Mesendoderm (in vitro differentiated cells): ENCODE measurements around the gene NRXN3.

ENCODE experiments used
- DNase-seq: peaks from one replicate; pipeline ENCODE4 v3.0.0; 2013
- H2AK5ac ChIP-seq: 2 replicates; pipeline ENCODE4 v1.6.1; 2013; ENCODE audit warnings: low read length, inconsistent platforms
- H2BK120ac ChIP-seq: 2 replicates; pipeline ENCODE4 v1.6.1; 2013; ENCODE audit warnings: low read depth, mild to moderate bottlenecking, low read length, moderate library complexity, mixed read lengths
- H2BK15ac ChIP-seq: replicated peaks from 2 replicates; pipeline ENCODE4 v1.6.1; 2013; ENCODE audit warnings: low read depth, mild to moderate bottlenecking, moderate library complexity
- H2BK5ac ChIP-seq: 2 replicates; pipeline ENCODE4 v1.6.1; 2013; ENCODE audit warnings: low read length, inconsistent platforms
- H3K18ac ChIP-seq: 2 replicates; pipeline ENCODE4 v1.6.1; 2013; ENCODE audit warnings: mild to moderate bottlenecking, low read length, mixed read lengths
- H3K23ac ChIP-seq: one replicate; pipeline ENCODE4 v1.6.1; 2013; ENCODE audit warnings: low read length
- H3K27ac ChIP-seq: 2 replicates; pipeline ENCODE4 v1.5.1; 2013; ENCODE audit warnings: low read depth, mild to moderate bottlenecking, inconsistent platforms, low read length, moderate library complexity
- H3K27me3 ChIP-seq: 2 replicates; pipeline ENCODE4 v1.6.1; 2013; ENCODE audit warnings: low read length, control low read depth, mild to moderate bottlenecking, inconsistent platforms; ENCODE audit not compliant: insufficient read depth, poor library complexity
- H3K36me3 ChIP-seq: 2 replicates; pipeline ENCODE4 v1.6.1; 2013; ENCODE audit warnings: low read length, inconsistent platforms; ENCODE audit not compliant: control insufficient read depth, insufficient read depth
- H3K4ac ChIP-seq: one replicate; pipeline ENCODE4 v1.6.1; 2013; ENCODE audit warnings: low read depth, mild to moderate bottlenecking, low read length, moderate library complexity
- H3K4me1 ChIP-seq: 2 replicates; pipeline ENCODE4 v1.6.1; 2013; ENCODE audit warnings: low read depth, low read length, inconsistent platforms; ENCODE audit not compliant: control insufficient read depth
- H3K4me2 ChIP-seq: 2 replicates; pipeline ENCODE4 v1.6.1; 2013; ENCODE audit warnings: low read length
- H3K4me3 ChIP-seq: 2 replicates; pipeline ENCODE4 v1.5.1; 2013; ENCODE audit warnings: mild to moderate bottlenecking, low read length
- H3K56ac ChIP-seq: one replicate; pipeline ENCODE4 v1.6.1; 2013; ENCODE audit warnings: low read length
- H3K79me1 ChIP-seq: 2 replicates; pipeline ENCODE4 v1.6.1; 2013; ENCODE audit warnings: low read length, inconsistent platforms
- H3K79me2 ChIP-seq: 2 replicates; pipeline ENCODE4 v1.6.1; 2013; ENCODE audit warnings: mild to moderate bottlenecking, low read length; ENCODE audit not compliant: control insufficient read depth, insufficient read depth
- H3K9ac ChIP-seq: 2 replicates; pipeline ENCODE4 v1.6.1; 2013; ENCODE audit warnings: low read length, inconsistent platforms
- H4K5ac ChIP-seq: one replicate; pipeline ENCODE4 v1.6.1; 2013; ENCODE audit warnings: low read length
- H4K8ac ChIP-seq: one replicate; pipeline ENCODE4 v1.6.1; 2013; ENCODE audit warnings: low read depth, mild to moderate bottlenecking, control low read depth, low read length, moderate library complexity
- WGBS: extraction: QIAGEN DNeasy Blood & Tissue Kit; methylation state at CpG from one replicate; pipeline ENCODE4 v1.1.7; 2013; ENCODE audit warnings: low lambda C conversion rate, missing lambda C conversion rate; ENCODE audit not compliant: insufficient coverage; ENCODE audit errors: extremely low coverage; 5-methylcytosine and 5-hydroxymethylcytosine counted together

NRXN3 gene

DNA sequence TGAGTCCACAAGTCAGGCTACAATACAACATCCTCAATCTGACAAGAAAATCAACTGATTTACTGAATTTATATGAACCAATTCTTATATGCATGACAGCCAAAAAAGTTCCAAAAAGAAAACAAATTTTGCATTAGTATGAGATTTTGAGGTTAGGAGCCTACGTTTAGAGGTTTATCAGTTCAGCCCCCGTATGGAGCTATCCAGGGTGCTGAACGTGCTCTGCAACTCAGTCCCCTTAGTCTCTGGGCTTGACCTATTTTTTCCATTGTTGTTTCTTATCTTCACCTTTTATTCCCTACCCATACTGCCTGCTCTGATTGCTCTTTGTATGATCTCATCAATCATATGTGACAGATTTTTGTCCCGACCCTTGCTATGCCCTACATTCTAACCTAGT is 693.0 kb downstream of the NRXN3 start:
- Histone ChIP-seq H3K4ac (no peak overlapping the region), H3K4me1 (no peaks in the 10 kb centered on the region), H3K4me3 (no peak overlapping the region), H3K56ac (no peak overlapping the region), H3K36me3 (no peaks in the 10 kb centered on the region), H2BK120ac (no peak overlapping the region), H4K8ac (no peak overlapping the region), H3K9ac (no peak overlapping the region), H3K23ac (no peak overlapping the region), H3K4me2 (no peak overlapping the region), H2BK5ac (no peak overlapping the region), H3K18ac (no peak overlapping the region), H2AK5ac (no peak overlapping the region), H4K5ac (no peak overlapping the region), H3K27me3 (no peaks in the 10 kb centered on the region), H3K79me1 (no peaks in the 10 kb centered on the region), H3K27ac (no peak overlapping the region), H2BK15ac (no peak overlapping the region), H3K79me2 (no peaks in the 10 kb centered on the region)
- WGBS: no CpG with 5 or more reads among the region's 4 CpGs
- DNase-seq: peak; percentile 69

DNA sequence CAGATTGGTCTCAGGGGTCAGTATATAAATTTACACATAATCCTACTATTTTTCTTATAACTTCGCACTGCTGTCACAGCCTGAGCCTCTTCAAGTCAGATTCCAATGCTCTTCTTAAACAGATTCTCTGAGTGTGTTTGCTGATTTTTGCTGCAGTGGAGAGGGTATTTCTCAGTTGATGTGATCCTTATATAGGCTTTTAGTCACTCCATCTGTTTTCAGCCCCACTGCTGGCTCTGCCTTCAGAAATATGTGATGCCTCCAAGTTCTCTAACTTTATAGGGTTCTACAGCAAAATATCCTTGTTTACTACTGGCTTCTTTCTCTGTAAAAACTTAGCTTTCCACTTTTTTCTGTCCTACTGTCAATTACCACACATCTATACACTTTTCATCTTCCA is 702.7 kb downstream of the NRXN3 start:
- H3K4ac ChIP-seq: no peak overlapping the region
- H3K79me1 ChIP-seq: no peaks in the 10 kb centered on the region
- H3K9ac ChIP-seq: no peak overlapping the region
- no peak overlapping the region for H3K4me2 ChIP-seq
- H2BK5ac ChIP-seq: no peak overlapping the region
- no peak overlapping the region for H4K5ac ChIP-seq
- H3K36me3 ChIP-seq: no peaks in the 10 kb centered on the region
- no CpG with 5 or more reads among the region's 1 CpG for WGBS
- no peak overlapping the region for H3K56ac ChIP-seq
- H3K4me1 ChIP-seq: peaks cover 3% of the 10 kb centered on the region
- H3K23ac ChIP-seq: no peak overlapping the region
- H3K18ac ChIP-seq: no peak overlapping the region
- H3K27ac ChIP-seq: no peak overlapping the region
- no peak overlapping the region for H2BK15ac ChIP-seq
- H3K4me3 ChIP-seq: no peak overlapping the region
- no peak overlapping the region for H4K8ac ChIP-seq
- H2AK5ac ChIP-seq: no peak overlapping the region
- H3K27me3 ChIP-seq: no peaks in the 10 kb centered on the region
- no peaks in the 10 kb centered on the region for H3K79me2 ChIP-seq
- no peak for DNase-seq
- H2BK120ac ChIP-seq: no peak overlapping the region

DNA sequence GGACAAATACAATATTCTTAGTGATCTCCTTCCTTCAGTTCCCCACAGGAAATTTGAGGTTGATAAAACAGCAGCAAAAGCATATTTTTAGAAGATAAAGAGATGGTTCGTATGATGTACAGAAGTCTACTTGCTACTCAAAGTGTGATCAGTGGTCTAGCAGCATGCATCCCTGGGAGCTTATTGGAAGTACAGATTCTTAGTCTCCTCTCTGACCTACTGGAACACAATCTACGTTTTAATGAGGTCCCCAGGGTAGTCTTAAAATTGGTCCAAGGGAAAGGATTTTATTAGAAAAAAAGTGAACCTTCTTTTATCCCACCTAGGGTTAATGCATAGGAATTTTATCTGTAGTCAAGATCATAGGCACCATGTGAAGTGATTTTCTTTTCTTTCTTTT is 703.4 kb downstream of the NRXN3 start:
- H3K27ac ChIP-seq: no peak overlapping the region

DNA sequence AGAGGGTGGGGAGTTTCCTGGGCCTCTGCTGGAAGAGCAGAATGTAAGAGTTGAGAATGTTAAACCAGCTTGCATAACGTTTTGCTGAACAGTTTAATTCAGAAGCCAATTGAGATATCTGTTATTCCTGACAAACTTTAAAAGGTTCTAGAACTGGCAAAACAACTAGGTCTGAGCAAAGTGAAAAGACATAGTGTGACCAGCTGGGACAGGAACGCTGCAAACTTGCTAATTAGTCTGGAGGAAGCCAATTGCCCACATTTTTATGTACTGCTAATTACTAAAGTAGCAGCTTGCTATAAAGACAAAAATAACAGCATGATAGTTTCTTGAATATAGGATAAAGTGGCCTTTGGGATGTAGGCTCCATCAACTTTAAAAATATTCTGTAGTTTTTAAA is 704.9 kb downstream of the NRXN3 start:
- Histone ChIP-seq H3K79me1 (no peaks in the 10 kb centered on the region), H2BK120ac (no peak overlapping the region), H2BK5ac (no peak overlapping the region), H3K56ac (no peak overlapping the region), H3K79me2 (no peaks in the 10 kb centered on the region), H2AK5ac (no peak overlapping the region), H4K8ac (no peak overlapping the region), H3K27ac (no peak overlapping the region), H3K9ac (no peak overlapping the region), H4K5ac (no peak overlapping the region), H3K18ac (no peak overlapping the region), H3K36me3 (no peaks in the 10 kb centered on the region), H3K27me3 (no peaks in the 10 kb centered on the region), H3K4me3 (no peak overlapping the region), H2BK15ac (no peak overlapping the region), H3K4me2 (no peak overlapping the region), H3K4ac (no peak overlapping the region), H3K23ac (no peak overlapping the region), H3K4me1 (peaks cover 3% of the 10 kb centered on the region)
- no peak for DNase-seq
- no CpG with 5 or more reads among the region's 2 CpGs for WGBS

More for the DNA sequence above, 703.4 kb downstream of the NRXN3 start:
- H2BK15ac ChIP-seq: no peak overlapping the region
- no peak overlapping the region for H3K56ac ChIP-seq
- H3K9ac ChIP-seq: no peak overlapping the region
- WGBS: no CpG with 5 or more reads among the region's 2 CpGs
- H3K18ac ChIP-seq: no peak overlapping the region
- H4K8ac ChIP-seq: no peak overlapping the region
- peaks cover 3% of the 10 kb centered on the region for H3K4me1 ChIP-seq
- no peaks in the 10 kb centered on the region for H3K27me3 ChIP-seq
- no peak overlapping the region for H2BK5ac ChIP-seq
- H3K23ac ChIP-seq: no peak overlapping the region
- no peak overlapping the region for H2AK5ac ChIP-seq
- no peaks in the 10 kb centered on the region for H3K79me2 ChIP-seq
- DNase-seq: no peak
- H3K36me3 ChIP-seq: no peaks in the 10 kb centered on the region
- H3K79me1 ChIP-seq: no peaks in the 10 kb centered on the region
- H2BK120ac ChIP-seq: no peak overlapping the region
- H3K4me2 ChIP-seq: no peak overlapping the region
- H4K5ac ChIP-seq: no peak overlapping the region
- H3K4me3 ChIP-seq: no peak overlapping the region
- no peak overlapping the region for H3K4ac ChIP-seq

DNA sequence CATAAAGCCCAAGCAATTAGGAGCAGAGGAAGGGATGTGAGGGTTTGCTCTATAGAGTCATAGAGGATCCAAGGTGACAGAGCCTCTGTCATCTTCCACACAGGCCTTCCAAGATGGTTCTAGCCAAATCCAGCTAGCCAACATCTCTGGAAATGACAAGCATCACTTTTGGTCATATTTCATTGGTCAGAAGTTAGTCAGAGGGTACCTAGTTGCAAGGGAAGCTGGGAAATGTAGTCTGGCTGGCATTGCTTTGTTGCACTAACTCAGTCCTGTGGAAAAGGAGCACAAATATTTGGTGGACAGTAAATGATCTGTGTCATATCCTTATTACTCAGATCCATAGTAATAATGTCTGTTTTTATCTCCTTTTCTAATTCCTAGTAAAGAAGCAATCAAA is 715.7 kb downstream of the NRXN3 start:
- H2BK120ac ChIP-seq: no peak overlapping the region
- no peak overlapping the region for H3K4ac ChIP-seq
- no peak overlapping the region for H3K27ac ChIP-seq
- H2BK15ac ChIP-seq: no peak overlapping the region
- no peaks in the 10 kb centered on the region for H3K27me3 ChIP-seq
- no peak overlapping the region for H3K4me3 ChIP-seq
- H3K36me3 ChIP-seq: no peaks in the 10 kb centered on the region
- DNase-seq: no peak
- H3K4me1 ChIP-seq: no peaks in the 10 kb centered on the region
- no peak overlapping the region for H3K4me2 ChIP-seq
- no peaks in the 10 kb centered on the region for H3K79me2 ChIP-seq
- no peak overlapping the region for H2BK5ac ChIP-seq
- H3K56ac ChIP-seq: no peak overlapping the region
- H4K5ac ChIP-seq: no peak overlapping the region
- H3K23ac ChIP-seq: no peak overlapping the region
- H2AK5ac ChIP-seq: no peak overlapping the region
- no peak overlapping the region for H3K9ac ChIP-seq
- H3K79me1 ChIP-seq: no peaks in the 10 kb centered on the region
- no peak overlapping the region for H3K18ac ChIP-seq
- no peak overlapping the region for H4K8ac ChIP-seq

DNA sequence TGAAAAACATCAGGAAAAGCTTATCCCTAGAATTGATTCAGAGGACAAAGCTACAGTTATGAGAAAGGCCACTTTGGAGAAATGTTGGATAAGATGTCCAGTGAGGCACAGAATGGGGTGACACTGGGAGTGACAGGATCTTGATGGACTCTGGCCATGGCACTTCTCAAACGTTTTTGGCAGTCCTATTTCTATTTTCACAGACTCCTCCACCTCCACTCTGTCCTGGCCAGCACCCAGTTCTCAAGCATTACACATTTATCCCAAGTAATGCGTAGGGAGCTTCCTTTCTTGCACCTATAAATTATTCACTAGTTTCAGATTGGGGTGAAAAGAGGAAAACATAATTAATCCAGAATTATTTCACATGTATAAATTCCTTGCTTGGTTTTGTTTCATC is 727.3 kb downstream of the NRXN3 start:
- Histone ChIP-seq H3K79me1 (no peaks in the 10 kb centered on the region), H4K5ac (no peak overlapping the region), H3K23ac (no peak overlapping the region), H2BK15ac (no peak overlapping the region), H4K8ac (no peak overlapping the region), H3K36me3 (no peaks in the 10 kb centered on the region), H3K4me2 (no peak overlapping the region), H3K4me1 (no peaks in the 10 kb centered on the region), H3K4ac (no peak overlapping the region), H3K27ac (no peak overlapping the region), H3K9ac (no peak overlapping the region), H3K27me3 (no peaks in the 10 kb centered on the region), H3K79me2 (no peaks in the 10 kb centered on the region), H2AK5ac (no peak overlapping the region), H3K18ac (no peak overlapping the region), H3K56ac (no peak overlapping the region), H3K4me3 (no peak overlapping the region), H2BK120ac (no peak overlapping the region), H2BK5ac (no peak overlapping the region)
- DNase-seq: no peak
- WGBS: no CpG with 5 or more reads among the region's 2 CpGs
